Ammon's horn (tissue), 1 donor: ENCODE data around the gene CELSR1.
A peak's percentile ranks its signal among the peaks of the same experiment; 100 is the strongest.
"Not testable (repeated sequence)": the region's sequence is repeated elsewhere in the genome, so short reads cannot be mapped to it uniquely, and the experiment has no call there.

Experiments
- DNase-seq: peaks from one replicate; pipeline ENCODE4 v3.0.0-alpha.2; 2016; ENCODE audit warnings: low spot score

Gene CELSR1

DNA sequence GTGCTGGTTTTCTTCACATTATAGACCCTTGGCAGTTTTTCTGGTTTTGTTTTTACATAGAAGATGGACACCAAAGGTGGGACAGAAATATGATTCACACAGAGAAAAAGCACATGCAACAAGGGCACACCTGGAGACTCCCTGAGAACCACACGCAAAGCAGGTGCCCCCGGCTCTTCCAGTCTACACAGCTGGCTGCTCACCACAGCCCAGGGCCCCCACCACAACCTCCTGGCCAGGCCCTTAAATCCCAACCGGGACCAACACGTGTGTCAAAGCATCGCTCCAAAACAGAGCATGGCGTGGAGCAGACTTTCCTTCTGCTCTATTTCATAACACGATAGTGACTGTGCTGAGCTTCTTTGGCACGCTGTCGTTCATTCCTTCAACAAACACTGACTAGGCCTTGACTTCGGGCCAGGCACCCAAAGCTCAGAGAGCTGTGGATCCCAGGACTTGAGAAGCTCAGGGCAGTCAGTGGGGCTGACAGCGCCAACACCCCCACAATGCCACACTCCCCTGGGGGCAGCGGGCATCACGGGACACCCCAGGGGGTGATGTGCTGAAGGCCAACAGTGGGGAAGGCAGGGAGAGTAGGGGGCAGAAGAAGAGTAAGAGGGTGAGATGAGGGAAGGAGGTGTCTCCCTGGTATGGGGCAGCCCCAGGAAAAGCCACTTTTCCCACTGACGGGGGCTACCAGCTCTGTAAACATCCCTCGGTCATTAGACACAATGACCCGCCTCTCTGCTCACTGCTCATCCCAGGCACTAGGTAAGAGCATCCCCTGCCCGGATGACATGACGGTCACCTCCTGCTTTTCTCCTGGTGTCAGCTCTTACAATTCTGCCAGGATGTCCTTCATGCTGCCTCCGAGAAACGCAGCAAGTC lies 26.0 kb downstream of the CELSR1 start:
- no peak for DNase-seq

DNA sequence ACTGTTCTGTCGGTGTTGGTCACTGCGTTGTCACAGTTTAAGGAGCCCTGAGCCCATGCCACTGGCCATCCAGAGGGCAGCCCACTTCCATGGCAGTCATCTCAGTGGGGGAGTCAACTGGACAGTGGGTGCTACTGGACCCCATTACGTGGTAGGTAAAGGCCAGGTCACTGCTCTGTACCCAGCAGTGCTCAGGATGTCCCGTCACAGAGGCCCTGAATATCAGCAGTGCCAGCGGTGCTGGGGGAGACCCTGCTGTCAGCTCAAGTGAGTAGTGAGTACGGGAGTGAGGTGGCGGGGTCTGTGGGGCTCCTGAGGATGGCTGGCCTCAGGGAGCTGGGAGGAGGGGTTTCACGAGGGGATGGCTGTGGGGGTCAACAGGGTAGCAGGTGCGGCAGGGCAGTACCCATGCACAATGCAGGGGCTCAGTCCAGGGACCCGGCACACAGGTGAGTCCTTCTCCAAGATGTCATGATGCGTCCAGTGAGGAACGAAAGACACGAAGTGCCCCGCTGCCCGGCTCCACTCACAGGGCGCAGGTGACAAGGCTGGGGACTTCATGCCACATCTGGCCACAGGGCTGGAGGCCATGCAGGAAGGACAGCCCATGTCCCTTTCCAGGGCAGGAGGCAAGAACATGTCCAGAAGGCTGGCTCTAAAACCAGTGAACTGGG lies 27.9 kb downstream of the CELSR1 start:
- DNase-seq = no peak

DNA sequence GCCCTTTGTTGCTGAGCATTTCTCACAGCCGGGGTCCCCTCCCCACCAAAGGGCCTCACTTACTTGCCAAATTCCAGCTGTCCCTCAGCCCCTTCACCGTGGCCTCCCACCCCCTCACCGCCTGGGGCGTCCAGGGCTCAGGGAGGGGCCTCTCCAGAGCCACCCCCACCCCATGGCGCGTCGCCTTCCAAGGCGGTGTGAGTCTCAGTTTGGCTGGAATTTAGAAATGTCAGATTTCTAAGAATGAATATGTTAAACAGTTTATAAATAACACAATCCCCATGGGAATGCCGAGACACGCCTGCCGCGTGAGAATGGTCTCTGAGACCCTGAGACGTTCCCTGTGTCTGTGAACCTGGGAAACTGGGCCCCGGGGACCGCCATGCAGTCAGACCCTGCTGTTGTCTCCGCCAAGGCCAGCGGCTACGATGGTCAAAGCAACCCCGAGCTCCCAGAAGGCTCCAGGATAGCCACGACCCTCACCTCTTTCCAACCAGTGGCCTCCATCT lies 28.9 kb downstream of the CELSR1 start:
- no peak for DNase-seq

DNA sequence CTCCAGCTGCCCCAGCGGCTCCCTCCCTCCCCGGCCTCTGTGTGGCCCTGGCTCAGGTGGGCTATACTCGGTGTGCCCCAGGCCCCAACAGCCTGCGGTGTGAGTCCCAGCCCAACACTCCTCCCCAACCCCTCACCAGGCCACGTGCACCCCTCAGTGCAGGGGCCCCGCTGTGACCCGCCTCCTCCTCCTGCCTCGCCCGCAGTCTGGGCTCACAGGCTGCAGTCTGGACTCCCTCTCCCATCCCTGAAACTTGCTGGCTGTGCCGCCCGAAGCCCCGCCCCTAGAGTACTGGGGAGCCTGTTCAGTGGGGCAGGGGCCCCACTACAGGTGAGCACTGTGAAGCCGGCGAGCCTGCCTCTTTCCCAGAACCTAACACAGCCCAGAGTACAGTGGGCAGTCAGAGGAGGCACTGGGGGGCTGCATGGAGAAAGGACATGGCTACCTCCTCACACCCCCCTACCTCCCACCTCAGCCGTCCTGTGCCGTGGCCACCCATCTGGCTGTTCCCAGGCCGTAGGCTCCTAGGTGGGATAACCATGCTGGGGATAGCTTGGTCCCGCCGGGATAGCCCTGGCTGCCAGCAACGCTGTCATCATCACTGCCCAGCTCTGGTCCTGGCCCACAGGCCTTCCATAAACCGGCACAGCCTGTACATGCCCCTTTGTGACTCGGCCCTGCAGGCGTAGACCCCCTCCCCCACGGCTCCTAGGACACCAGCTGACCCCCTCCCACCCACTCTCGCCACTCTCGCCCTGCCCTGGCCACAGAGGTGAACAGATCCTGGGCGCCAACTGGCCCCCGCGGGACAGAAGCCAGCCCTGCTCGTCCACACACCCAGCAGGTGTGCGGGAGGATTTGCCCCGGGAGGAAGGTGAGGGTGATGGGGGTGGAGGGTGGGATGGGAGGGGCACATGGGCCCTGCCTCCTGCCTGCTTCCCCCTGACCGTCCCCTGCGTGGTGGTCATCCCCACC lies 29.7 kb downstream of the CELSR1 start:
- no peak for DNase-seq

DNA sequence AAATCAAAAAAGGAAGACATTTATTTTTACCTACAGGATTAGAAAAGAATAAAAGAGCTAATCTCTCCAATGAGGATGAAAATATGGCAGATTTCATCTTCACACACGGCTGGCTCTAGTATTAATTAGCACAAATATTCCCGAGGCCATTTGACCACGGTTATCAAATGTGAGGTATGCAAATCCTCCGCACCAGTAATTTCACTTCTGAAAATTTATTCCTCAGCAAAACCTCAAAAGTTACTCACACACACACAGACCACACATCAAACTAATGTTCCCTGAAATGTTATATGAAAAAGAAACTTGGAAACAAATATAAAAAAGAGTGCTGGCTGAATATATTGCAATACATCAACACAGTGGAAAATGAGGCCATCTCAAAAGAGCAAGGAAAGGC lies 32.8 kb downstream of the CELSR1 start:
- no peak for DNase-seq

DNA sequence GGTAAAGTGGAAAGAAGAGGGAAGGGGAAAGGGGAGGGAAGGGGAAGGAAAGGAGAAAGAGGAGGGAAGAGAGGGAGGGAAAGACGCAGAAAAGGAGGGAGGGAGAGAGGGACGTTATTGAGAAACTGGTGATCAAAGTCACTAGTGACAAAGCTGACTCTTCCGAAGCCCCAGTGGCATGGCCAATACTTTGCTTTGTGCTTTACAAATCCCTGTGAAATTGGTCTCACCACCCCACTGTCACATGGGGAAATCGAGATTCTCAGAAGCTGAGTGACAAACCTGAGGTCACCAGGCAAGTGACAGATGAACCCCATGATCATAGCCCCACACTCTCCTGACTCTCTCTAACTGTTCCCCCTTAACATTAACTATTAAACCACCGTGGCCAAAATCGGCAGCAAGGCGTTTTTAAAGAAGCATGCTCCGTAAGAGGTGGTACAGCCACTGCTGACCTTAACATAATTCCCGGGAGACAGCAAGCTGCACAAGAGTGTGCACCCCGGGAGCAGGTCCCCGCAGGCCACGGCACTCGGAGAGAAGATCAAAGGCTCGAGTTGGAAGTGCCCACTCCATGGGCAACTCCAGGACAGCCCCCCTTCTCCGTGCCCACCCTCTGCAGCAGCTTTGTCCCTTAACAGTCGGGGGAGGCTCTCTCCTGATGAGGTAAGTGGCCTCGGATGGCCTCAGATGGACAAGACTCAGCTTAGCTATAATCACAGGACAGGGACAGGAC lies 34.8 kb downstream of the CELSR1 start:
- no peak for DNase-seq

DNA sequence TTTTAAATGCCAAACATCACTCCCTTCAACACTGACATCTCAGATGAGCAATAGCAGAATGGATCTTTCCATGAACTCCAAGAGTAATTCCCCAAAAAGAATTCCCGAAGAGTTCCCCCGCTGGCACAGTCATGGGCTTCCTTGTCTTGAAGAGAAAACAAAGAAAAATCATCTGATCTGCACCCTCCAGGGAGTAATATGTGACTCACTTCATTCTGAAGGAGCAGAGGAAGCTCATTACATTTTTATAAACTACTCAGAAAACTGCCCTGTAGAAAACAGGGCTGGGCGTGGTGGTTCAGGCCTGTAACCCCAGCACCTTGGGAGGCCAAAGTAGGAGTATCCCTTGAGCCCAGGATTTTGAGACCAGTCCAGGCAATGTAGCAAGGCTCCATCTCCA lies 35.7 kb downstream of the CELSR1 start:
- DNase-seq = no peak

DNA sequence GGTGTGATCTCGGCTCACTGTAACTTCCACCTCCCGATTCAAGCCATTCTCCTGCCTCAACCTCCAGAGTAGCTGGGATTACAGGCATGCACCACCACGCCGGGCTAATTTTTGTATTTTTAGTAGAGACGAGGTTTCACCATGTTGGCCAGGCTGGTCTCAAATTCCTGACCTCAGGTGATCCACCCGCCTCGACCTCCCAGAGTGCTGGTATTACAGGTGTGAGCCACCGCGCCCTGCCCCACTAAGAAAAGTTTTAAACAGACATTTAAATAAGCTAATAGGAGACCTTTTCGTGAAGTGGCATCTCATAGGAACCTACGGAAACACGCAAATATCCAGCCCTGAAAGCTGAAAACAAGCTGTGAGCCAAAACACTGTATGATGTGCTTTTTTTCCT lies 36.2 kb downstream of the CELSR1 start:
- DNase-seq = not testable (repeated sequence)

DNA sequence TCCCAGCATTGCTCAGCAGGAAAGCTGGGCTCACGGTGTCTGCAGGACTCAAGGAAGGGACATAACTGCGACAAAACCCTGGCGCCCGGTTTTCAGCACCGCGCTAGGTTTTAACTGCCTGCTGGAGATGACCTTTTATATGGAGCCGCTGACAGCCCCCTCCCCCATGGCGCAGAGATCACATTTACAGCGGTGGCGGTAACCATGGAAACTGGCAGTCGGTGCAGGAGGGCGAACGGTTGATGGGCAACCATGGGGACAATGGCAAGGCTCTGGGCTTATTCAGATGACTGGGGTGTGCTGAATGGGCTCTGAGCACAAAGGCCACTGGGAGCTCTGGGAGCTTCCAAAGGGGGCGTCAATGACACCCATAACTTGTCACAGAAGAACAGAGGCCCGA lies 37.2 kb downstream of the CELSR1 start:
- DNase-seq = peak; percentile 61

DNA sequence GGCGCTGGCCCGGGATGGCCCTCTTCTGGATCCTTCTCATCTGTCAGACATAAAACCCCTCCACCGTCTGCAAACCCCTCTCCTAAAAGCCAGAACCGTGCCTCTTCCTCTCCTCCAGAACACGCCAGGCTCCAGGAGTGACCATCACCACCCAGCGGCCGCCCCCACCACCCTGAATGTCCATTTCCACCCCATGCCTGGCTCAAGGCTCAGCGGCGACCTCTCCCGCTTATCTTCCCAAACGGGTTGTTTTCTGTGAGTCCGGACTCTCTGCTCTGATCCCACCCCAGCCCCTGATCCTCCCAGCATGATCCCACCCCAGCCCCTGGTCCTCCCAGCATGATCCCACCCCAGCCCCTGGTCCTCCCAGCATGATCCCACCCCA lies 37.6 kb downstream of the CELSR1 start:
- DNase-seq = no peak

DNA sequence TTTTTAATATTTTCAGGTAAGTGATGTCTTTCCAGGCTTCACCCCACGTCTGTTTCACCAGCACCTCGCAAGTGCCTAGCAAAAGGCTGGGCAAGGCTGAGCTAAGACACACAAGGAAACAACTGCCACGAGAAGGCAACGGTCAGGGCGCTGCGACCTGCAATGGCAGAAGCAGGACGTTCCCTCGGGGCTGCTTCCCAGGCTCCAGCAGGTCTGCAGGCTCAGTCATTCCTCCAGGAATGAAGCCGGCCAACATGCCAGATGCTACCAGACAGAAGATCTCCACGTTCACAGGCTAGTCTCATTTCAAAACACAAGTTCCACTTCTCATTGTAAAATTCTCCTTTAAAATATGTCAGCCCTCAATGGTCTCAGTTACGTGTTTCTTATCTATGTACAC lies 45.5 kb downstream of the CELSR1 start:
- no peak for DNase-seq

DNA sequence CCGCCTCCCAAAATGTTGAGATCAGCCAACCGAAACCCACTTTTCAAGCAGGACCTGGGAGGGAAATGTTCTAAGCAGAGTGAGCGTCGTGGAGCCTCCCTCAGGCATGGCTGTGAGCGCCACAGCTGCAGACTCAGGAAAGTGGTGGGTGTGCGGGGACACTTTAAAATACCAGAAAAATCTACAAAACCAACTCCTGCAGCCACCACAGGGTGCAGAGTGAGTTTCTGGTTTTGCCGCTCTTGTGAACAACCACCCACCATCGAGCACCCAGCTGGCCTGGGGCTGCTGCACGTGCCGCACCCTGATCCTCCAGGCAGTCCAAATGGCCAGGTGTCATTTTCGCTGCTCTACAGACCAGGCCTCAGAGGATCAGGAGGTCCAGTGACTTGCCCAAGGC lies 46.9 kb downstream of the CELSR1 start:
- DNase-seq = no peak

DNA sequence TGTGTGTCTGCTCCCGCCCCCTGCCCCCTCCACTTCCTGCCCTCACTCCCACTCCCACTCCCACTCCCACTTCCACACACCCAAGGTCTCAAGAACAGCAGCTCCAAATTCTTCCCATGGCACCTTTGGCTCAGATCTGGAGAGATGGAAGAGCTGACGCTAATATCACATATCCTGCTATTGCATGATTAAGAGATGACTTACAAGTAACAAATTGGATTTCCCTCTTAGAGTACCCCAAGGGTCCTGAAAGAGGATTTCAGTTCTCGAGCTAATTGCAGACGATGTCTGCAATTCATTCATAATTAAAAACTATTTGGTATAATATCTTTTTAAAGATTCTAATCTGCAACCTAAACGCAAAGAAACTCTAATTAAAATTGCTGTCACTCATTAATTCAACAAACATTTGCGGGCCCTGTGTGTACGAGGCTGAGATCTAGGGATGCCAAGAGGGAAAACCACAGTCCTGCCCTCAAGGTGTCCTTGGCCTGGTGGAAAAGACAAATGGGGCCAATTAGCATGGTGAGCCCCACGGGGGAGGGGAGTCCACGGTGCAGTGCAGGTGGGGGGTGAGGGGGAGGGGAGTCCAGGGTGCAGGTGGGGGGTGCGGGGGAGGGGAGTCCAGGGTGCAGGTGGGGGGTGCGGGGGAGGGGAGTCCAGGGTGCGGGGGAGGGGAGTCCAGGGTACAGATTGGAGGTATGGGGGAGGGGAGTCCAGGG lies 50.3 kb downstream of the CELSR1 start:
- DNase-seq = no peak

DNA sequence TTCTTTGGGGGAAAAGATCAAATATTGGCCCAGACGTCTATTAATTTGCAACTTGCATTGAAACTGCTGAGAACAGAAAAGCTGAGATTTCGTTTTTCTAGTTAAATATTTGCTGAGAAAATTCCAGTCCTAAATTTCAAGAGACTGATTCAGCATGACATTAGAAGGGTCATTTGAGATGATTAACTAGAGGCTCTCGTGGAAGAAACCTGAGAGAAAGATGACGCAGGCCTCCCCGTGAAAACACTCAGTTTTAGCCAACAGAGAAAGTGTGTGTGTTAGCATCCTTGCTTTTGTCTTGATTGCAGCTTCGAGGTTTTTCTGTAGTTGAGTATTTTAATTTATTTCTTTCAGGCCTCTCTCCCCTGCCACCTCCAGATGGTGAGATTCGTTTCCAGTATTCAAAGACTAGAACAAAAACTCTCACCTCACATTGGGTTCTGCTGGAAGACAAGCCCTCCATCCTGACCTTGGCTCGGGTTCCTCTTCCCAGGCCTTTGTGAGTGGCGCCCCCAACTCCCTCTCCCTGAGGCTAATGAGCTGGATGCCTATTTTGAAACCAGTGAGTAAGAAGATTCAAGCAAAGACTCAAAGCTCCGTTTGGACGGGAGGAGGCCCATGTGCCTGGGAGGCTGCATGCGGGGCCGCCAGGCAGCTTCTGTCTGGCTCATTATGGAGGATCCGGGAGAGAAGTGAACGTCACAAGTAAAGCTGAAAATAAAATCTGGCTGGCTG lies 52.4 kb downstream of the CELSR1 start:
- no peak for DNase-seq

DNA sequence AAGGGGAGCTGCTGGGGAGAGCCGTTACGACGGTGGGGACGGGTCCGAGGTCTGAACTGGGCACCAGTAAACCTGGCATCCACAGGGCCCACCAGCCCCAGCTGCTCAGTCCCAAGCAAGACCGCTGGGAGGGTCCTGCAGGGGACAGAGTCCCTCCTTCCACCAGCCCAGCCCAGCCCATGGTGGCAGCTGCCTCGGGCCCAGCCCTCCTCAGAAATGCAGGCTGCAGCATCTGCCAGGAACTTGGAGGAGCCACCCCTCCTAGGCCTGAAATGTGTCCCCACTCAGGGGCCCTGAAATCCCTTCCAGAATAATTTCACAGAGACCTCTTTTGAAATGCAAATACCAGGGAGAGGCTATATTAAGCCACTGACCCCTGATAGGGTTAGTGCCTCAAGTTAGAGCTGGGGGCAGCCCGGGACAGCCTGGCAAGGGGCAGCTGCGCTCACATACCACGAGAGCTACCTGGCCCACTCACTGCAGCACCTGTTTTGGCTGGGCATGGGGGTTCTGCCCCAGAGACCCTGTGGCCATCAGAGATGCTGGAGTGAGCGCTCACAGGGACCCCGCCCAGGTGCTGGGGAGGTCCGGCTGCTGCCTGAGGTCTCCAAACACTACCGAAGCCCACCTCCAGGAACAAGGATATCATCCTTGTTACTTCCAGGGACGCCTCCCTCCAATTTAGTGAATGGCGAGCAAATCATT lies 53.1 kb downstream of the CELSR1 start:
- no peak for DNase-seq

DNA sequence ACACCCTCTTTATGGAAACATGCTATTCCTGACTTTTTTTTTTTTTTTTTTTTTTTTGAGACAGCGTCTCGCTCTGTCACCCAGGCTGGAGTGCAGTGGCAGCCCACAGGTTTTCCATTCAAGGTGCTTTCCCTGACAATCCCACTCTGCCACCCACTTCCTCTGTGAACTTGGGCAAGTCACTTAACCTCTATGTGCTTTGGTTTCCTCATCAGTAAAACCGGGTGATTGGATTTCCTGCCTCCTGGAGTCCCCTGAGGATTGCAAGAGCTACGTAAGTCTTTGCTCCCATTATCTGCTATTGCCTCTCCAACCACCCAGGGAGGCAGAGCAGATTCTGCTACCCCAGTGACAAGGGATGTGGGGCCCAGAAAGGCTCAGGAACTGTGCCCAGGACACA lies 54.1 kb downstream of the CELSR1 start:
- DNase-seq = no peak

DNA sequence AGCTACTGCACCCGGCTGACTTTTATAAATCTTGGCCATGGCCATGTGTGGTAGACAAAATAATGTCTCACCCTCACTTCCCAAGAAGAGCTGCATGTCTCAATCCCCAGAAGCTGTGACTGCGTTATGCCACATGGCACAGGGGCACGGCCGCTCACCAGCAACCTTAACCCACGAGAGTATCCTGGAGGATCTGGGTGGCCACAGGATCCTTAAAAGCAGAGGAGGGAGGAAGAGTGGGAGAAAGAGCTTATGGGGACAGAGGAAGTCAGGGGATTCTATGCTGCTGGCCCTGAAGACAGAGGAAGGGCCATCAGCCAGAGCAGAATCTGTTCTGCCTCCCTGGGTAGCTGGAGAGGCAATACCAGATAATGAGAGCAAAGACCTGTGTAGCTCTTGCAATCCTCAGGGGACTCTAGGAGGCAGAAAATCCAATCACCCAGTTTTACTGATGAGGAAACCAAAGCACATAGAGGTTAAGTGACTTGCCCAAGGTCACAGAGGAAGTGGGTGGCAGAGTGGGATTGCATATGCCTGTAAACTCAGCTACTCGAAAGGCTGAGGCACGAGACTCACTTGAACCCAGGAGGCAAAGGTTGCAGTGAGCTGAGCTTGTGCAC lies 55.3 kb downstream of the CELSR1 start:
- no peak for DNase-seq

DNA sequence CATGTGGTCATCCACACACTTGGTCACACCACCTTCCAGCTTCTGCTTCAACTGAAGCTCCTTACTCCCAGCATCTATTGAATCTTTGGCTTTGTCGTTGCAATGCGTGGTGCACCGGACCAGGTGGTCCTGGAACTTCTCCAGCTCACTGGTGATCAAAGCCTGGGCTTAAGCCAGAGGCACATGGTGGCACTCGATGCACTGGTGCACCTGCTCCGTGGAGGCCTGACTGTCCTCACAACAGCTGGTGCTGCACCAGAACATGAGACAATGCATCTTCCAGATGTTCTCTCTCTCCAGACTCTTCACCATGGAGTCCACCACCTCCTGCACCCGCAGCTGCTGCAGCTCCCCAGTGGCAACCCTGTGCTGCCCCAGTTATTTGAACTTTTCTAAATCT lies 56.0 kb downstream of the CELSR1 start:
- DNase-seq = no peak

DNA sequence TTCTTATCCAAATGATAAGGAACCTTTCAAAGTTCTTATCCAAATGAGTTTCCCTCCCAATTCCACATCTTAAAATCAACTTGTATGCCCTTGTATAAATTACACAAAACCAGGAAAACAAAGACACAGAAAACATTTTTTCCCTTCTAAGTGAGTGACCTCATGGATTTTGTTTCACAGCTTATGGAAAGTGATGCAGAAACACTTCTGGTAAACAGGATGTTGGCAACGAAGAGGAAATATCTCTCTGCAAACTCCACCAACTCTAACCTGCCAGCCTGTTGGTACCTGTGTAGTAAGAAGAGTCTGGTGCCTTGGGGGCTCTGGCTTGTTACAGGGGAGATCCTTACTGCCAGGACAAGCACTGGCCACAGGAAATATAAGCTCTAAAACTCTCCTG lies 57.0 kb downstream of the CELSR1 start:
- DNase-seq = no peak
